GM21723 (cell line): ENCODE data around the gene MEMO1.
"Not testable (repeated sequence)": the region's sequence is repeated elsewhere in the genome, so short reads cannot be mapped to it uniquely, and the experiment has no call there.

Experiments
- ATAC-seq: cut with Tn5 transposase; IDR thresholded peaks from one replicate; pipeline ENCODE4 v1.9.1; 2021; ENCODE audit warnings: mild to moderate bottlenecking, moderate library complexity; ENCODE audit not compliant: unreplicated experiment

Gene MEMO1

DNA sequence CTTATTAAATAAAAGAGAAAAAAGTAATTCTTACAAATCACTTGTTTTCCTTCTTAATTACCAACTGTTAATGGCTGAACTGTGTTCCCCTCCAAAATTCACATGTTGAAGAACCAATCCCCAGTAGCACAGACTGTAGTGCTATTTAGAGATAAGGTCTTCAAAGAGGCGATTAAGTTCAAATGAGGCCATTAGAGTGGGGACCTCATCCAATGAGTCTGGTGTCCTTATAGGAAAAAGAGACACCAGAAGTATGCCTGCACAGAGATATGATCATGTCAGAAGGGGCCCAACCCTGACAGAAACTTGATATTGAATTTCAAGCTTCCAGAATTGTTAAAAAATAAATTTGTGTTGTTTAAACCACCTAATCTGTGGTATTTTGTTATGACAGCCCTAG lies 89.8 kb downstream of the MEMO1 start:
- no peak for ATAC-seq

DNA sequence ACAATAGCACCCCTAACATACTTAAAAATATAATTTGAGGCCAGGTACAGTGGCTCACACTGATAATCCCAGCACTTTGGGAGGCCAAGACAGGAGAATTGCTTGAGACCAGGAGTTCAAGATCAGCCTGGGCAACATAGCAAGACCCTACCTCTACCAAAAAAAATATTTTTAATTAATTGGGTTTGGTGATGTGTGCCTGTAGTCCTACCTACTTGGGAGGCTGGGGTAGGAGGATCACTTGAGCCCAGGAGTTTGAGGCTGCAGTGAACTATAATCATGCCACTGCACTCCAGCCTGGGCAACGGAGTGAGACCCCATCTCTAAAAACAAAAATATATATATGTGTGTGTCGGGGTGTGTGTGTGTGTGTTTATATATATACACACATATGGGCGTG lies 91.3 kb downstream of the MEMO1 start:
- no peak for ATAC-seq

DNA sequence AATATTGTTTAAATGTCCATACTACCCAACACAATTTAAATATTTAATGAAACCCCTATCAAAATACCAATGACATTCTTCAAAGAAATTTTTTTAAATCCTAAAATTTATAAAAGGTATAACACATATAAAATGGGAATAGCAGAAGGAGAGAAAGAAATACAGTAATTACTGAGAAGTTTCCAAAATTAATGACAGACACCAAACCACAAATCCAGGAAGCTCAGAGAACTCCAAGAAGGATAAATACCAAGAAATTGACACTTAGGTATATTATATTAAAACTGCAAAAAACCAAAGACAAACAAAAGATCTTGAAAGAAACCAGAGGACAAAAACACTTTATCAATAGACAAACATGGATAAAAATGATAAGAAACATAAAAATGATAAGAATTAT lies 101.1 kb downstream of the MEMO1 start:
- ATAC-seq: no peak

DNA sequence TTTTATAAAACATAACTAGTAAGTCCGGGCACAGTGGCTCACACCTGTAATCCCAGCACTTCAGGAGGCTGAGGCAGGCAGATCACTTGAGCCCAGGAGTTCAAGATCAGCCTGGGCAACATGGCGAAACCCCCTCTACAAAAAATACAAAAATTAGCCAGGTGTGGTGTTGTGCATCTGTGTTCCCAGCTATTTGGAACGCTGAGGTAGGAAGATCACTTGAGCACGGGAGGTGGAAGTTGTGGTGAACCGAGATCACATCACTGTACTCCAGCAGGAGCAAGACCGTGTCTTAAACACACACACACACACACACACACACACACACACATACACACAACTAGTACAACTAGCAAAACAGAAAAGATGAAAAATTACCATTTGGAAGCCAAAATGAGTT lies 103.3 kb downstream of the MEMO1 start:
- ATAC-seq: not testable (repeated sequence)

DNA sequence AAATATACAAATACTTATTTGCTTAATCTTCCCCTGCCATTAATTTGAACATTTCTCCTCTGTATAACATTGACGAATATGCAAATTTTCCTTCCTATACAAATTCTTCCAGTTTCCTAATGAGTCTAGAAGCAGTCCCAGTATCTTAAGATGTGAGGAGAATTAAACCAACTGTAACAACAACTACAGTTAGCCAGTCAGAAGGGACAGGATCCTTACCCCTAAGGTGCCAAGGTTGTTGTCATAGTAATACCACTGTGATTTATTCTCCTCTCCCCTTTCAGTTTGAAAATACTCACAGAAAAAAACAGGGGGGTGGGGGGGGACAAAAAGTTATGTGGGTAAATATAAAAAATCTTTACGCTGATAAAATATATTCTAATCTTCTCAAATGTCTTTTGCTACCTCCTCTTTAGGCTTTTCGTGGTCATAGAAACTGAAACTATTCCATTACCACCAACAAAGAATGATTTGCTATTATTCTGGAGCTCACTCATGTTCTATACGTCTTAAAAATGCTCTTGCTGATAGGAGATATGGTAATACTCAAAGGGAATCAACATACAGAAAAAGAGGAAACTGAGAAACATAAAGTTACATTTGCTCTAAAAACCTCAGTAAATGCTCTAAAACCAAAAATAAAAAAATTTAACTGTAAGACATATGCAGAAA lies 107.6 kb downstream of the MEMO1 start:
- ATAC-seq: no peak

DNA sequence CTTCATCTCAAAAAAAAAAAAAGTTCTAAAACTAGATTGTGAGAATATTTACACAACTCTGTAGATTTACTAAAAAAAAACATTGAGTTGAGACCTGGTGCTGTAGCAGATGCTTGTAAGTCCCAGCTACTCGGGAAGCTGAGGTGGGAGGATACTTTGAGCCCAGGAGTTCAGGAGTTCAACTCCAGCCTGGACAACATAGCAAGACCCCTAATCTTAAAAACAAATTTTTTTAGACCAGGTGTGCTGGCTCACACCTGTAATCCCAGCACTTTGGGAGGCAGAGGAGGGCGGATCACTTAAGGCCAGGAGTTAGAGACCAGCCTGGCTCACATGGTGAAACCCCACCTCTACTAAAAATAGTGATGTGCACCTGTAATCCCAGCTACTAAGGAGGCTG lies 108.9 kb downstream of the MEMO1 start:
- no peak for ATAC-seq

DNA sequence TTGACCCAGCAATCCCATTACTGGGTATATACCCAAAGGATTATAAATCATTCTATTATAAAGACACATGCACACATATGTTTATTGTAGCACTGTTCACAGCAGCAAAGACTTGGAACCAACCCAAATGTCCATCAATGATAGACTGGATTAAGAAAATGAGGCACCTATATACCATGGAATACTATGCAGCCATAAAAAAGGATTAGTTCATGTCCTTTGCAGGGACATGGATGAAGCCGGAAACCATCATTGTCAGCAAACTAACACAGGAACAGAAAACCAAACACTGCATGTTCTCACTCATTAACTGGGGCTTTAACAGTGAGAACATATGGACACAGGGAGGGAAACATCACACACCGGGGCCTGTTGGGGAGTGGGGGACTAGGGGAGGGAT lies 110.7 kb downstream of the MEMO1 start:
- not testable (repeated sequence) for ATAC-seq

DNA sequence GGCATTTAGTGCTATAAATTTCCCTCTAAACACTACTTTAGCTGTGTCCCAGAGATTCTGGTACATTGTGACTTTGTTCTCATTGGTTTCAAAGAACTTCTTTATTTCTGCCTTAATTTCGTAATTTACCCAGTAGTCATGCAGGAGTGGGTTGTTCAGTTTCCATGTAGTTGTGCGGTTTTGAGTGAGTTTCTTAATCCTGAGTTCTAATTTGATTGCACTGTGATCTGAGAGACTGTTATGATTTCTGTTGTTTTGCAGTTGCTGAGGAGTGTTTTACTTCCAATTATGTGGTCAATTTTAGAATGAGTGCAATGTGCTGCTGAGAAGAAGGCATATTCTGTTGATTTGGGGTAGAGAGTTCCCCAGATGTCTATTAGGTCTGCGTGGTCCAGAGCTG lies 112.5 kb downstream of the MEMO1 start:
- not testable (repeated sequence) for ATAC-seq

DNA sequence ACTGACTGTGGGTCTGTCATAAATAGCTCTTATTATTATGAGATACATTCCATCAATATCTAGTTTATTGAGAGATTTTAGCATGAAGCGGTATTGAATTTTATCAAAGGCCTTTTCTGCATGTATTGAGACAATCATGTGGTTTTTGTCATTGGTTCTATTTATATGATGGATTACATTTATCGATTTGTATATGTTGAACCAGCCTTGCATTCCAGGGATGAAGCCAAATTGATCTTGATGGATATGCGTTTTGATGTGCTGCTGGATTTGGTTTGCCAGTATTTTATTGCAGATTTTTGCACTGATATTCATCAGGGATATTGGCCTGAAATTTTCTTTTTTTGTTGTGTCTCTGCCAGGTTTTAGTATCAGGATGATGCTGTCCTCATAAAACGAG lies 113.5 kb downstream of the MEMO1 start:
- not testable (repeated sequence) for ATAC-seq

DNA sequence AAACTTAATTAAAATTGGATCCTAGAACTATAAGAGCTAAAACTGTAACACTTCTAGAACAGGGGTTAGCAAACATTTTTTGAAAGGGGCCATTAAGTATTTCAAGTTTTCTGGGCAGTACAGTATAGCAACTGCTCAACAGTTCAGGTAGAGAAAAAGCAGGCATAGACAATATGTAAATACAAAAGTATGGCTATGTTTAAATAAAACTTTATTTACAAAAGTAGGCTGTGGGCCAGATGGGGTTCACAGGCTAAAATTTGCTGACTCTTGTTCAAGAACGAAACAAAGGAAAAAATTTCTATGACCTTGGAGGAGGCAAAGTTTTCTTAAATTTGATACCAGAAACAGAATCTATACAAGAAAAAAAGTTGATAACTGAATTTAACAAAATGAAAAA lies 114.5 kb downstream of the MEMO1 start:
- ATAC-seq: no peak

DNA sequence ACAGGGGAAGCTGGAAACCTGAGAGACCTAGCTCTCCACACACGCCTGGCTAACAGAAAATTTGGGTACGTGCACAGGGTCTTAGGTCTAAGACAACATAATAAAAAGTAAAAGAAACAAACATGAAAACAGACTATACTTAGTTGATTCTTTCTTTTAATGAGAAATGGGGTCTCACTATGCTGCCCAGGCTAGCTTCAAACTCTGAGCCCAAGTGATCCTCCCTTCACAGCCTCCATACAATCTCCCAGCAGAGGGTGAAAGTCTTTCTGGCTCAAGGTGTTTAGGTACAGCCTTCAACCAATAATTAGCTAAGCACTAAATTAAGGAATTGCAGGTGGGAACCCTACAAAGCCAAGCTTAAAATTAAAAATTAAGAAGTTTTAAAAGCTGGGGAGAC lies 116.2 kb downstream of the MEMO1 start:
- ATAC-seq: no peak

DNA sequence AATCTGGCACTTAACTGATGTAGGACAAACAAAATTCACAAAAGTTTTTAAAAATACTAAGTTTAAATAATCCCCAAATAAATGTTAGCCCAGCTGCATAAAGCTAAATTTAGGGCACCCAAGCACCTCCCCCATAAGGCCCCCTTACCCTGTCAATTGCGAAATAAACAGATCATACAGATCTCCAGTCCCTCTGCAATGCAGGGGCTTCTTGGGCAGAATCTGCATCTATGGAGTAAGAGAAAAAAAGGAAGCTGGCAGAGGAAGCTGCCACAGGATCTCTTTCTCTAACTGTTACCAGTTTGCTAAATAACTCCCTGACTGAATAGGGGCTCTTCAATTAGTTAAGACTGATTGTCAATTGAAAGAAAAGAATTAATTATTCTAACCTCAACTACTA lies 117.7 kb downstream of the MEMO1 start:
- no peak for ATAC-seq

DNA sequence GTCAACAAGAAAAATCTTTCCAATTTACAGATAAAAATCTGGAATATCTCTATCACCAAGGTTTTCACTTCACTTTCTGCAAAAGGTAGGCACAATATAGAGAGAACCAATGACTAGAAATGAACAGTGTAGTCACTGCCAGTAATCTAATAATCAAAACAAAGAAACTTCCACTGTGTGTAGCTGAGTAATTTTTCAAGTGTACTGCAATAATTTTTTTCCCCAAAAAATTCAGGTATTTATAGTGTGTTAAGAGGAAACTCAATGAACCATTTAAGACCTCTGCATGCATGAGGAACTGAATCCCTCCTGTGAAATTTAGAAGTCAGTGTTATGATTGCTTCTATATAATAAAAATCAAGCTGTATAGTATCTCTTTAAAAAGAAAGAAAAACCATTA lies 121.8 kb downstream of the MEMO1 start:
- no peak for ATAC-seq

DNA sequence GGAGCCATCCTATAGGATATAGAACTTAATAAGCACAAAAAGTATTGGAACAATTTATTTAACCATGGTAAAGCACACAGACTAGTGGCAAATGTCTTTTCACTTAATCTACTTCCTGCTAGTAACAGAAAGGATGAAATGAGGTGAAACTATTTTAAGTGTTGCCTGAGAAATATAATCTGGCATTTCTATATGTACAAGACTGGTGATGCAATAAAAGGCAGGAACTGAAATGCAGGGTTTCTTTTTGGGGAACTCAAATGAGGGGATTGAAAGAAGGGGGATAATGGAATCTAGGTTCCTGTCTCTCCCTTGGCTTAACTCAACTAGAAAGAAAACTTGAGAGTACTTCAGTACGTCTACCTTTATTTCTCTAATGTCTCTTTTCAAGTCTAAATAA lies 122.3 kb downstream of the MEMO1 start:
- no peak for ATAC-seq

DNA sequence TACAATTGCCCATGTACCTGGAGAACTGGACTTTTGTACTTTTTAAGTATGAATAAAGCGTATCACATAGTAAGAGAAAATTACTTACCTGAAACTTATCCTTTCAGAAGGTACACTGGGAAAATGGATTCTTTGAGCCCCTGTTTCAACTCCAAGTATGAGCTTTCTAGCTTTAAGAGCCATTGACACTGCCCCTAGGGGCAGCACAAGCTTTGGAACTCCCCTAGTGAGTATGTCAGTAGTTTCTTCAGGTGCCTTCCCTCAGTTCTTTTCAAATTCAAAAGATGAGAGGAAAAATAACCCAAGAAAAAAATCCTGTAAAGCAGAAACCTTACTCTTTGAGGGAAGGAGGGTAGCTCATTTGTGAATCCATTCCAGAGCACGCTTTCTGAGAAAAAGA lies 124.1 kb downstream of the MEMO1 start:
- no peak for ATAC-seq

DNA sequence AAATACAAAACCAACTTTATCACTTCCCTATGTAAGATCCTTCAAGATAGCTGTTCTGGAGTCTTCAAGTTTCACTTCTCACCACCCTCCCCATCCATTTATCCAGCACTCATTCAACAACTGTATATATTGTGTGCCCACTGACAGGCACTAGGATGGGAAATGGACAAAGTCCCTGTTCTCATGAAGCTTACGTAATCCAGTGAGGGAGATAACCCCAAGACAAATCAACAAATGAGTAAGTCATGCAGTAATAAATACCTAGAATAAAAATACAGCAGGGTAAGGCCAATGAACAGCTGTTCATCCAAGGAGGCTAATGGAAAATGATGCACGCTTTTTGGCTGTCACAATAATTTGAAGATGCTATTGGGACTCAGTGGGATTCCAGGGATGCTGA lies 133.8 kb downstream of the MEMO1 start:
- ATAC-seq: no peak

DNA sequence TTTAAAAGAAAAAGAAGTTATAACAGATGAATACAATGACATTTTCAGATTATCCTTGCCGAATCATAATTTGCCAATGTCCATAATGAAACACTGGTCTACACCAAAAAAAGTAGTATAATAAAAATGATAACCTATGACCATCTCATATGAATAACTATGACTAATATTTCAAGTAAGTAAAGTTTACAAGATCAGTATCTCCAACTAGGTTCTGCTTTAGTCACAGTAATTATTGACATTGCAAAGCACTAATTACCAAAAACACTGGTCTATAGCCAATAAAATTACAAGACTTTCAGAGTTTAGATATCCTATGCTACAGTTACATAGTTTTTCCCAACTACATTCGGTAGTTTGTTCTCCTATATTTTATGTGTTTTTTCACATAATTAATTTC lies 136.7 kb downstream of the MEMO1 start:
- no peak for ATAC-seq

DNA sequence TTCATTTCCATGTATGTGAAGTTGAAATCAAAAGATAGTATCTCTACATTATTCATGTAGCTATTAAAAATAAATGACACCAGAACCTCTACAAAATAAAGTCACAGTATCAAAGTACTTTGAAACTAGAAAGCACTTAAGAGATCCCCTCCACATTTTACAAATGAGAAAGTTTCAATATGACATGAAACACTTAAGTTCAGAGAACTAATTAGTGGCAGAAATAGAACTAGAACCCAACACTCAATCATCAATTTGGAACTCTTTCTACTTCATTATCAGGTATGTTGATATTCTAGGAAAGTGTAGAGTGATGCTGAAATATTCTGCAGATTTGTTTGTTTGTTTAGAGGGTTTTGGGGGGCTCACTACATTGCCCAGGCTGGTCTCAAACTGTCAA lies 145.6 kb downstream of the MEMO1 start:
- ATAC-seq: no peak

DNA sequence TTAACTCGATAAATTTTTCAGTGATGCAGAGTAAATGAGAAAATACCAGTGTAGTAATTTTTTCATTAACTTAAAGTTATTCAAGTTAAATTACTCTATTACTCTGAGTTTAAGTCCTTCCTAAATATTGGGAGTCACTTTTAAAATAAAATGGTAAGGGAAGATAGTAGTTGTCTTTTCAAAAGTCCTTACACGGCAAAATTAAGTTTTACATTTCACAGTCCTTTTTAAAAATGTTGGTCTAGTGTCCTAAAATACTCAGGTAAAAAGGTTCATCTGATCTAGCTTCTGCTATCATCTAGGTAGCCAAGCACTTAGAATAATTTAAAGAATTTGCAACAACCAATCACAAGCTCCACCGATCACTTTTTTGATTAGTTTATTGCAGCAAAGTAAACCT lies 146.9 kb downstream of the MEMO1 start:
- no peak for ATAC-seq

DNA sequence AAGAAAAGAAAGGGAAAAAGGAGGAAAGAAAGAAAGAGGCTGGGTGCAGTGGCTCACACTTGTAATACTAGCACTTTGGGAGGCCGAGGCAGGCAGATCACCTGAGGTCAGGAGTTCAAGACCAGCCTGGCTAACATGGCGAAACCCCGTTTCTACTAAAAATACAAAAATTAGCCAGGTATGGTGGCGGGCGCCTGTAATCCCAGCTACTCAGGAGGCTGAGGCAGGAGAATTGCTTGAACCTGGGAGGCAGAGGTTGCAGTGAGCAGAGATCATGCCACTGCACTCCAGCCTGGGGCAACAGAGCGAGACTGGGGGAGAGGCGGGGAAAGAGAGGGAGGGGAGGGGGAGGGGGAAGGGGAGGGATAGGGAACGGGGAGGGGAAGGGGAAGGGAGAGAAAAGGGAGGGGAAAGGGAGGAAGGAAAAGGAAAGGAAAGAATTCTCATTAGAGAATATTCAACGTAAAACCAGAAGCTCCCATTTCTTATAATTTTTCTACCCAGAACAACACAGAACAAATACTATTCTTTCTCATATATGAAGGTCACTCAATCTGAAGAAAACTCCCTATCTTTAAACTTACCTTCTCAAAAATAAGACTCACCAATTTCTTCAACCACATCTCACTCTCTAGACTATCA lies 147.7 kb downstream of the MEMO1 start:
- not testable (repeated sequence) for ATAC-seq

DNA sequence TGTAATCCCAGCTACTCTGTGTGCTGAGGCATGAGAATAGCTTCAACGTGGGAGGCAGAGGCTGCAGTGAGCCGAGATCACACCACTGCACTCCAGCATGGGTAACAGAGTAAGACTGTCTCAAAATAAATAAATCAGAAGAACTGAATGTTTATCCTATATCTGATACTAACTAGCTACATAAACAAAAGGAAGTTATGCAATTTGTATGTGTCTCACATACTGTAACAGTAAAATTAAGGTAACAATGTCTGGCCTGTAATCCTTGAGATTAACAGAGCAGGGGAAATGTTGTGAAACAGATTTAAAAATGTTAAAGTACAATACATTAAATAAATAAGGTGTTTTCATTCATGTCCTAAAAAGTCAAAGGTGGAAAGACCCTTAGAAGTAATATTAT lies 150.8 kb downstream of the MEMO1 start:
- no peak for ATAC-seq

DNA sequence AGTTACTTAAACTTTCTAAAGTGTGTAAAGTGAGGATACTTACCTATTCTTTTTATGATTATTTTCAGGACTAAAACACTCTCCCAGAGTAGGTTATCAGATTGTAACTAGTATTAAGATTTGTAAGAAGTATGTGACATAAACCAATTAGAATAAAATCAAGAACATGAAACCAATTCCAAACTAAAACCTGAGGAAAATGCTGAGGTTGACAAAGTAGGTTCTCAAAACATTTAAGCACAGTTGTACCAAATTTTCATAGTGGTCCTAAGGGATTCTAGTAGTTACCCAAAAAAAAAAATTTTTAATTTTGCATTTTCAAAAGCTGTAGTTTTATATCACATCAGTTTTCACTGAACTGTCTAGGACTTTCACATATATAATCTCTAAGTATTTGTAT lies 157.3 kb downstream of the MEMO1 start:
- ATAC-seq: no peak

DNA sequence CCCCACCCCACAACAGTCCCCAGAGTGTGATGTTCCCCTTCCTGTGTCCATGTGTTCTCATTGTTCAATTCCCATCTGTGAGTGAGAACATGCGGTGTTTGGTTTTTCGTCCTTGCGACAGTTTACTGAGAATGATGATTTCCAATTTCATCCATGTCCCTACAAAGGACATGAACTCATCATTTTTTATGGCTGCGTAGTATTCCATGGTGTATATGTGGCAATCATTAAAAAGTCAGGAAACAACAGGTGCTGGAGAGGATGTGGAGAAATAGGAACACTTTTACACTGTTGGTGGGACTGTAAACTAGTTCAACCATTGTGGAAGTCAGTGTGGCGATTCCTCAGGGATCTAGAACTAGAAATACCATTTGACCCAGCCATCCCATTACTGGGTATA lies 168.7 kb downstream of the MEMO1 start:
- not testable (repeated sequence) for ATAC-seq
